HepG2 (cell line): Measurements from ENCODE around the gene GOSR1. TPM values are rescaled to one million over a fixed set of nuclear protein-coding genes. Genes with fewer than 3 reads are reported as not detected.
"Not testable (repeated sequence)": the region's sequence is repeated elsewhere in the genome, so short reads cannot be mapped to it uniquely, and the experiment has no call there.

ENCODE experiments used
- ATAC-seq: fragments of 200-7000 bp; cut with Tn5 transposase; 3 replicates; pipeline ENCODE4 v1.9.1; 2020; ENCODE audit warnings: mild to moderate bottlenecking, moderate library complexity
- BruUV-seq: library from RNA; stranded (reverse); fragments of 400-500 nt; replicated peaks from 2 replicates; lab custom pipeline; 2021; lab: Mats Ljungman, UMichigan
- CTCF ChIA-PET: fragments of 300-600 bp; formaldehyde crosslinking; extraction: SDS; loops from one replicate; lab custom pipeline; 2021; ENCODE audit warnings: low total read pairs, inconsistent platforms, low intra/inter-chr PET ratio; lab: Yijun Ruan, JAX
- POLR2A ChIA-PET: fragments of 350-600 bp; sonication (Branson Sonifier 250); formaldehyde crosslinking; loops from one replicate; lab custom pipeline; 2020; ENCODE audit warnings: antibody characterized with exemption, inconsistent platforms; lab: Yijun Ruan, JAX
- DNase-seq: peaks from one replicate; pipeline ENCODE4 v3.0.0-alpha.2; 2015; ENCODE audit warnings: low spot score
- FAIRE-seq: peaks from 3 replicates; lab custom pipeline; 2011; peaks lifted over from hg19 to GRCh38; lab: Jason Lieb, UNC
- H2AFZ ChIP-seq: one replicate; pipeline ENCODE4 v1.6.1; 2011; ENCODE audit warnings: low read length, inconsistent platforms
- H3K27ac ChIP-seq: fragments of 300-600 bp; 3 replicates; pipeline ENCODE4 v1.8.0; 2011; ENCODE audit warnings: mixed run types, mild to moderate bottlenecking, mixed read lengths, low read length, inconsistent platforms; ENCODE audit not compliant: insufficient read depth; ENCODE audit errors: extremely low read length
- H3K27me3 ChIP-seq, 2 experiments: fragments of 200-600 bp in 1 of 2; 2 replicates in 1 of 2; 3 replicates in 1 of 2; pipeline versions ENCODE4 v1.6.0 to v1.8.0; 2011; ENCODE audit warnings: low read length in 2 of 2, mild to moderate bottlenecking in 2 of 2, moderate library complexity in 2 of 2, inconsistent platforms in 1 of 2; ENCODE audit not compliant: insufficient read depth in 2 of 2, control insufficient read depth in 1 of 2
- H3K36me3 ChIP-seq, 2 experiments: fragments of 200-600 bp in 1 of 2; replicated peaks in 1 of 2; 2 replicates in 1 of 2; 3 replicates in 1 of 2; pipeline versions ENCODE4 v1.5.1 to v1.8.0; 2011; ENCODE audit warnings: low read length in 2 of 2, inconsistent platforms in 1 of 2; ENCODE audit not compliant: insufficient read depth in 2 of 2, control insufficient read depth in 1 of 2
- H3K4me1 ChIP-seq: 2 replicates; pipeline ENCODE4 v1.5.1; 2012; ENCODE audit warnings: low read length, inconsistent platforms; ENCODE audit not compliant: insufficient read depth
- H3K4me2 ChIP-seq: 2 replicates; pipeline ENCODE4 v1.6.0; 2011; ENCODE audit warnings: low read depth, low read length, inconsistent platforms
- H3K4me3 ChIP-seq, 3 experiments: fragments of 200-600 bp in 1 of 3; sonication (generic), shearing (Covaris generic) in 1 of 3; replicated peaks in 1 of 3; 2 replicates each; pipeline ENCODE4 v1.5.1; 2011 to 2016; ENCODE audit warnings: low read length in 3 of 3, inconsistent platforms in 2 of 3, low read depth in 2 of 3, mild to moderate bottlenecking in 2 of 3, control low read depth in 1 of 3, mixed read lengths in 1 of 3; ENCODE audit not compliant: insufficient read depth in 1 of 3
- H3K79me2 ChIP-seq: one replicate; pipeline ENCODE4 v1.6.1; 2011; ENCODE audit warnings: low read length, inconsistent platforms; ENCODE audit not compliant: insufficient read depth
- H3K9ac ChIP-seq: 2 replicates; pipeline ENCODE4 v1.6.0; 2011; ENCODE audit warnings: mild to moderate bottlenecking, low read depth, low read length, inconsistent platforms; ENCODE audit not compliant: insufficient read depth
- H3K9me3 ChIP-seq: 2 replicates; pipeline ENCODE4 v1.5.1; 2012; ENCODE audit warnings: mild to moderate bottlenecking, low read length
- H4K20me1 ChIP-seq: 2 replicates; pipeline ENCODE4 v1.6.0; 2011; ENCODE audit warnings: inconsistent platforms, mild to moderate bottlenecking, low read length, moderate library complexity; ENCODE audit not compliant: insufficient read depth
- ZFP90 ChIP-seq: sonication (generic); formaldehyde crosslinking; IDR thresholded peaks from 2 replicates; pipeline ENCODE4 v1.8.0; 2022; ENCODE audit warnings: missing genetic modification reagents, mild to moderate bottlenecking, inconsistent platforms, borderline replicate concordance
- ZNF296 ChIP-seq: sonication (generic); formaldehyde crosslinking; conservative IDR thresholded peaks from 2 replicates; pipeline ENCODE4 v1.5.0; 2020; ENCODE audit warnings: mild to moderate bottlenecking, missing genetic modification reagents
- ZNF382 ChIP-seq: sonication (generic); formaldehyde crosslinking; IDR thresholded peaks from 2 replicates; pipeline ENCODE4 v1.5.0; 2020; ENCODE audit warnings: missing genetic modification reagents, mild to moderate bottlenecking, borderline replicate concordance
- WGBS: methylation state at CpG from one replicate; pipeline ENCODE4 v1.1.6; 2017; ENCODE audit warnings: low lambda C conversion rate; 5-methylcytosine and 5-hydroxymethylcytosine counted together
- in situ Hi-C: cut with HindIII; loops from 2 replicates; pipeline ENCODE4 v1.10.0; 2017; ENCODE audit warnings: low pct_unique_long_range_greater_than_20kb; ENCODE audit not compliant: extremely low pct_ligation_motif_present
- intact Hi-C: fragments of 100-400 bp; cut with micrococcal nuclease; formaldehyde crosslinking; loops from one replicate; pipeline ENCODE4 v1.10.0; 2022; ENCODE audit not compliant: unreplicated experiment
- polyA plus RNA-seq, 8 experiments: library from polyadenylated mRNA; depleted of rRNA in 3 of 8; stranded (reverse) in 7 of 8; unstranded in 1 of 8; fragments of >200 nt; fragmentation: Illumina TruSeq in 4 of 8; extraction: Trizol in 4 of 8; gene quantifications; 2 replicates each; pipeline versions ENCODE4 v1.2.1 to v1.2.3, GENCODE V29; 2011 to 2016; ENCODE audit warnings: low read depth in 4 of 8, missing spikeins in 1 of 8, mixed read lengths in 1 of 8; ENCODE audit not compliant: insufficient read depth in 1 of 8
- total RNA-seq, 5 experiments: library from RNA; depleted of rRNA; stranded (reverse); fragments of >200 nt; fragmentation: Illumina TruSeq; extraction: Trizol; gene quantifications; 2 replicates each; pipeline ENCODE4 v1.2.3, GENCODE V29; 2016; ENCODE audit warnings: low read depth in 1 of 5
- TF ChIP-seq, protein P1 (sequence below): sonication (generic); formaldehyde crosslinking; IDR thresholded peaks from 2 replicates; pipeline ENCODE4 v1.4.0; 2020; ENCODE audit warnings: mild to moderate bottlenecking, missing genetic modification reagents, borderline replicate concordance

Gene GOSR1
- total and polyA plus RNA-seq, 2 of the 13 experiments (the other 11 are each of a cell fraction or from before 2014, with no cell fraction given), result 15.8 to 37.0 TPM

DNA sequence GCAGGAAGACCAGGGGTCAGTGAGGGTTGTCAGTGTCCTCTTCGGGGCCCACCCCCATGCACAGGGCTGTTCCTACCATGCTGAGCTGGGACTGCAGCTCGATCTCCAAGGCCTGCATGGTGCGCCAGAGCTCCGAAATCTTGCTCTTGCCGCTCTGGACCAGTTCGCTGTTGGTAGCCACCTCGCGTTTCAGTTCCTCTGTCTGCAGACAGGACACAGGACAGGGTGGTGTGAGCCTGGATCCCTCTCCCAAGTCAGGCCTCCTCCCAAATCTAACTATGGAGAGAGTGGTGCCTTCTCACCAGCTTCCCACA, 90.9 kb downstream of the GOSR1 start (continued):
- TF ChIP-seq, protein P1, sequence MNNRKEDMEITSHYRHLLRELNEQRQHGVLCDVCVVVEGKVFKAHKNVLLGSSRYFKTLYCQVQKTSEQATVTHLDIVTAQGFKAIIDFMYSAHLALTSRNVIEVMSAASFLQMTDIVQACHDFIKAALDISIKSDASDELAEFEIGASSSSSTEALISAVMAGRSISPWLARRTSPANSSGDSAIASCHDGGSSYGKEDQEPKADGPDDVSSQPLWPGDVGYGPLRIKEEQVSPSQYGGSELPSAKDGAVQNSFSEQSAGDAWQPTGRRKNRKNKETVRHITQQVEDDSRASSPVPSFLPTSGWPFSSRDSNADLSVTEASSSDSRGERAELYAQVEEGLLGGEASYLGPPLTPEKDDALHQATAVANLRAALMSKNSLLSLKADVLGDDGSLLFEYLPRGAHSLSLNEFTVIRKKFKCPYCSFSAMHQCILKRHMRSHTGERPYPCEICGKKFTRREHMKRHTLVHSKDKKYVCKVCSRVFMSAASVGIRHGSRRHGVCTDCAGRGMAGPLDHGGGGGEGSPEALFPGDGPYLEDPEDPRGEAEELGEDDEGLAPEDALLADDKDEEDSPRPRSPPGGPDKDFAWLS, result no peak
- TF ChIP-seq ZNF382 (CRISPR knock-in tag) (no peak), ZNF296 (CRISPR knock-in tag) (no peak), ZFP90 (CRISPR knock-in tag) (no peak)

DNA sequence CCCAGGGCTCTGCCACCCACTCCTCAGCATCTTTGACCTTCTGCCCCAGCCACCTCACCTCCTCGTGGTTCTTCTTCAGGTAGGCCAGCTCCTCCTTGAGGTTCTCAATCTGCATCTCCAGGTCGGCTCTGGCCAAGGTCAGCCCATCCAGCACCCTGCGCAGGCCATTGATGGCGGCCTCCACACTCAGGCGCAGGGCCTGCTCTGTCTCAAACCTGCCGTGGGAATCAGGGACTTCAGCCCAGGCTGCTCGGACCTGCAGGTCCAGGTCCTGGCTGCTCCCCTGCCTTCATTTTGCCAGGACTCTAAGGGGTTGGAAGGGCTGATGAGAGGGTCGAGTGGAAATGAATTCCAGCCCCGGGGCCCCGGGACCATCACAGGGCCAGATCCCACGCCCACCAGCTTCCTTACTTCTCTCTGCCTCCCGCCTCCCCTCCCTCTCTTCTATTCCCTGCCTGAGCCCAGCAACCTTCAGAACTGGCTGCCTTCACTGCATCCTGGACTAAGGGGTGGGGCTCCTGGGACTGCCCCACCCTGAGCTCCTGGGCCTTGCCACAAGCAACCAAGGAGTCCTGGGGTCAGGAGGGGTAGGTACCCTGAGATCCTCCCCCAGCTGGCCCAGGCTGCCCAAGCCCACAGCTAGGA, 92.4 kb downstream of the GOSR1 start:
- H3K4me2 ChIP-seq, in situ Hi-C loops, CTCF ChIA-PET, H3K36me3 ChIP-seq, POLR2A ChIA-PET, H3K4me1 ChIP-seq, H3K9me3 ChIP-seq, intact Hi-C loops, H3K27ac ChIP-seq, H3K79me2 ChIP-seq, H3K9ac ChIP-seq, H2AFZ ChIP-seq, H4K20me1 ChIP-seq, FAIRE-seq, ATAC-seq, H3K4me3 ChIP-seq, DNase-seq, BruUV-seq: not testable (repeated sequence)
- WGBS, result 11% methylated on average over 10 of the region's 12 CpGs
- H3K27me3 ChIP-seq, result peaks cover 3 to 34% of the 10 kb centered on the region in 2 experiments; a peak in 4 of 5 replicates
